ENCODE results near the gene IQUB. TPM values are rescaled to one million over a fixed set of nuclear protein-coding genes. Genes with fewer than 3 reads are reported as not detected.

The IQUB gene
- total RNA-seq, 4 donors from 2014 or later = 0.14 to 0.32 TPM; not detected in 2

GRCh38 chr7:123425246-123425645, 109.1 kb downstream of the IQUB start:
- intact Hi-C loops (cut with DNase I; ENCODE audit: low total_unique reads) = no loop called here
- H3K27me3 ChIP-seq = no peaks in the 10 kb centered on the region
- no peak overlapping the region for H3K4me3 ChIP-seq
- in situ Hi-C loops (cut with MboI; ENCODE audit: low pct_ligation_motif_present in 1 of 4, low pct_unique_long_range_greater_than_20kb in 1 of 4, low sequenced_read_pairs in 3 of 4) = no loop called here
- TF ChIP-seq EP300 (IDR thresholded peaks at IDR 0.05; ENCODE audit: low read depth) (no peak), POLR2AphosphoS5 (IDR thresholded peaks at IDR 0.05) (no peak), CTCF (IDR thresholded peaks at IDR 0.05) (no peak), POLR2A (IDR thresholded peaks at IDR 0.05) (no peak)
- no peaks in the 10 kb centered on the region for H3K36me3 ChIP-seq
- H3K4me1 ChIP-seq = no peaks in the 10 kb centered on the region
- DNase-seq = no peak
- H3K27ac ChIP-seq = no peak overlapping the region
- no peaks in the 10 kb centered on the region for H3K9me3 ChIP-seq

DNA sequence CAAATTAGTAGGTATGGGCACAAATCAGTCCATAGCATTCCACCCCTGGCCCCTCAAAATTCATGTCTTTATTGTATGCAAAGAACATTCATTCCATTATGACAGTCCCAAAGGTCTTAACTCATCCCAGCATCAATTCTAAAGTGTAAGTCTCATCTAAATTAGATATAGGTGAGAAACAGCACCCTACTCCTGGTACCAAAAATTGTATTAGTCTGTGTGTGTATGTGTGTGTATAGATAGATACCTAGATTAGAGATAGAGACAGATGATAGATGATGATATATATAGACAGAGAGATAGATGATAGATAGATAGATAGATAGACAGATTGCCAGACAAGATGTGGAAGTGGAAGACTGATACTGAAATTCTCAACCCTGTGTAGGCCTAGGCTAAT, 109.9 kb downstream of the IQUB start:
- TF ChIP-seq POLR2AphosphoS5 (IDR thresholded peaks at IDR 0.05) = no peak
- H3K4me1 ChIP-seq = no peaks in the 10 kb centered on the region
- H3K27me3 ChIP-seq = no peaks in the 10 kb centered on the region
- intact Hi-C loops (cut with DNase I; ENCODE audit: low total_unique reads) (no loop called here), in situ Hi-C loops (cut with MboI; ENCODE audit: low pct_ligation_motif_present in 1 of 4, low pct_unique_long_range_greater_than_20kb in 1 of 4, low sequenced_read_pairs in 3 of 4) (no loop called here)
- no peaks in the 10 kb centered on the region for H3K36me3 ChIP-seq
- H3K27ac ChIP-seq = no peak overlapping the region
- DNase-seq = no peak
- H3K4me3 ChIP-seq = no peak overlapping the region
- H3K9me3 ChIP-seq = no peaks in the 10 kb centered on the region

DNA sequence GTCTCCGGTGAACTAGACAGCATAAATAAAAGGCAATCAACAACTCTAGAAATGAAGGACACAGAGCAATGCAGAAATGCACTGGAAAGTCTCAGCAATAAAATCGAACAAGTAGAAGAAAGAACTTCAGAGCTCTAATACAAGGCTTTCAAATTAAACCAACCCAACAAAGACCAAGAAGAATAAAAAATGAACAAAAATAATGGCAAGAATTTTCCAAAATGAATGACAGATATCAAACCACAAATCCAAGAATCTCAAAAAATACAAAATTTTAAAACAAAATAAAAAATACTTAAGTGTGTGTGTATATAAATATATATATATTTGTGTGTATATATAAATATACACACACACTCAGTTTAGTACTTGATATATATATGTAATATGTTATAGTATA, 110.8 kb downstream of the IQUB start:
- H3K27ac ChIP-seq = no peak overlapping the region
- 82 to 84% methylated on average over 2 of the region's 2 CpGs for WGBS, 2 donors (ENCODE audit: low coverage in 1 of 2)
- H3K27me3 ChIP-seq = no peaks in the 10 kb centered on the region
- no peak overlapping the region for H3K4me3 ChIP-seq
- no peaks in the 10 kb centered on the region for H3K9me3 ChIP-seq
- intact Hi-C loops (cut with DNase I; ENCODE audit: low total_unique reads) = no loop called here
- no peak for DNase-seq
- no peaks in the 10 kb centered on the region for H3K4me1 ChIP-seq
- TF ChIP-seq CTCF (IDR thresholded peaks at IDR 0.05) = no peak
- TF ChIP-seq EP300 (IDR thresholded peaks at IDR 0.05; ENCODE audit: low read depth) = no peak
- TF ChIP-seq POLR2AphosphoS5 (IDR thresholded peaks at IDR 0.05) = no peak
- TF ChIP-seq POLR2A (IDR thresholded peaks at IDR 0.05) = no peak
- in situ Hi-C loops (cut with MboI; ENCODE audit: low pct_ligation_motif_present in 1 of 4, low pct_unique_long_range_greater_than_20kb in 1 of 4, low sequenced_read_pairs in 3 of 4) = no loop called here
- H3K36me3 ChIP-seq = no peaks in the 10 kb centered on the region

GRCh38 chr7:123417580-123417979, 116.8 kb downstream of the IQUB start:
- WGBS, 2 donors (ENCODE audit: low coverage in 1 of 2) = 58% methylated on average over 2 of the region's 2 CpGs; no CpG with 5 or more reads in 1 of the 2 donors
- Histone ChIP-seq H3K27ac (no peak overlapping the region), H3K9me3 (peaks cover 0 to 5% of the 10 kb centered on the region in 2 donors), H3K4me3 (no peak overlapping the region), H3K27me3 (no peaks in the 10 kb centered on the region), H3K36me3 (no peaks in the 10 kb centered on the region), H3K4me1 (no peaks in the 10 kb centered on the region)
- DNase-seq = no peak
- no peak for TF ChIP-seq EP300 (IDR thresholded peaks at IDR 0.05; ENCODE audit: low read depth)
- TF ChIP-seq POLR2AphosphoS5 (IDR thresholded peaks at IDR 0.05) = no peak
- TF ChIP-seq CTCF (IDR thresholded peaks at IDR 0.05) = no peak
- TF ChIP-seq POLR2A (IDR thresholded peaks at IDR 0.05) = no peak
- intact Hi-C loops (cut with DNase I; ENCODE audit: low total_unique reads) (no loop called here), in situ Hi-C loops (cut with MboI; ENCODE audit: low pct_ligation_motif_present in 1 of 4, low pct_unique_long_range_greater_than_20kb in 1 of 4, low sequenced_read_pairs in 3 of 4) (no loop called here)

GRCh38 chr7:123415625-123416024, 118.8 kb downstream of the IQUB start:
- no peaks in the 10 kb centered on the region for H3K4me1 ChIP-seq
- in situ Hi-C loops (cut with MboI; ENCODE audit: low pct_ligation_motif_present in 1 of 4, low pct_unique_long_range_greater_than_20kb in 1 of 4, low sequenced_read_pairs in 3 of 4) = no loop called here
- no peak overlapping the region for H3K4me3 ChIP-seq
- H3K9me3 ChIP-seq = peaks cover 0 to 5% of the 10 kb centered on the region in 2 donors
- DNase-seq = no peak
- 72% methylated on average over 1 of the region's 1 CpG; no CpG with 5 or more reads in 1 of the 2 donors for WGBS, 2 donors (ENCODE audit: low coverage in 1 of 2)
- no peaks in the 10 kb centered on the region for H3K36me3 ChIP-seq
- H3K27me3 ChIP-seq = no peaks in the 10 kb centered on the region
- TF ChIP-seq POLR2A (IDR thresholded peaks at IDR 0.05) (no peak), POLR2AphosphoS5 (IDR thresholded peaks at IDR 0.05) (no peak), EP300 (IDR thresholded peaks at IDR 0.05; ENCODE audit: low read depth) (no peak), CTCF (IDR thresholded peaks at IDR 0.05) (no peak)
- no peak overlapping the region for H3K27ac ChIP-seq
- intact Hi-C loops (cut with DNase I; ENCODE audit: low total_unique reads) = no loop called here
